NCI-H1417 (cell line): ENCODE data around the gene PLK1.
"Not testable (repeated sequence)": the region's sequence is repeated elsewhere in the genome, so short reads cannot be mapped to it uniquely, and the experiment has no call there.

Source experiments
- DNase-seq, 3 experiments: peaks; one replicate each; lab custom pipeline; 2025; lab: John Stamatoyannopoulos, UW

The PLK1 gene

DNA sequence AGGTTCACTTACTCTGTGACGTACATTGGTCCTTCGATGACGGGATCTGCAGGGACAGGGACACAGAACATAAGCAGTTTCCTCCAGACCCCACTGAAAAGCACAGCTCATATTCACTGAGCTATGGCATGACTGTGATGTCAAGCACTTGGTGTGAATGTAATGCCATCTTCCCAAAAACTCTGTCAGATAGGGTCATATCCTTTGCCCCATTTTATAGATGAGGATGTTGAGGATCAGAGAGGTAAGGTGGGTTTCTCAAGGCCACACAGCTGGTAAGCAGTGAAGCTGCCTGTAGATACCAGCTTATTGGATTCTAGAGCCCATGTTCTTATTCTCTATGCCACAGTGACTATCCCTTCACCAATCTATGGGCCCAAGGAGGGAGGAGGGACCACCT is 31.8 kb downstream of the PLK1 start:
- no peak for DNase-seq

DNA sequence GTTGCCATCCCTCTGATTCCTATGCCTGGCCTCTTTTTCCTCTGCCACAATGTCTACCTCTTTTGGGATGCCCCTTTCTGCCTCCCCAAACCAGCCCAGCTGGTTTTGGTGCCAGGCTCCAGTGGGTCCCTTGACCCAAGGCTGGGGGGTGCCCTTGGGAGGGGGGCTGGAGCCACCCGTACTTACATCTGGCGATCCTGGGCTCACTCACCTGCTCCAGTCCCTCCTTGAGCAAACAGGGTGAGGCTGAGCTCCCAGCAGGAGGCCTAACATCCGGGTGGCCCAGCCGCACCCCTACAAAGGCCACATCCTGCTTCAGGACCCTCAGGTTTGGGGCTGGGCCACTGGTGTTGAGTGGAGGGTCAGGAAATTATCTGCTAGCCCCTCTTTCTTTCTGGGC is 33.1 kb downstream of the PLK1 start:
- no peak for DNase-seq

DNA sequence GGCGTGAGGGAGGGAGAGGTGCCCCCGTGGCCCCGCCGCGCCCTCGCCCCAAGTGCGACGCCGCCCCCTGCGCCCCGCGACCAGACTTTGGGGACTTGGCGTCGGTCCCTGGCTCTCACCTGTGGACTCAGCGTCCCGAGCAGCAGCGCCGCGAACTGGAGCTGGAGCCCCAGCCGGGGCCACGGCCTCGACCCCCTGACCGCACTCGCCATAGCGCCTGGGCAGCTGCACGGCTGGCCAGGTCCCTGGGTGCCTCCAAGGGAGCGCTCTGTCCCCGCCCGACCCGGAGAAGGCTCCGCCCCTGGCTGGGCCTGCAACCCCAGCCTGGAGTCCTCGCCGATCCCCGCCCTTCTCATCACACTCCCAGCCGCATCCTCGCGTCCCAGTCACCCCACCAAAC is 34.3 kb downstream of the PLK1 start, which contains the start of gene ERN2:
Gene ERN2, minus strand, starts transcription at position 247 of the 400 bp plus-strand sequence. Its CDS starts 35 bp downstream, at position 212.
- no peak for DNase-seq

DNA sequence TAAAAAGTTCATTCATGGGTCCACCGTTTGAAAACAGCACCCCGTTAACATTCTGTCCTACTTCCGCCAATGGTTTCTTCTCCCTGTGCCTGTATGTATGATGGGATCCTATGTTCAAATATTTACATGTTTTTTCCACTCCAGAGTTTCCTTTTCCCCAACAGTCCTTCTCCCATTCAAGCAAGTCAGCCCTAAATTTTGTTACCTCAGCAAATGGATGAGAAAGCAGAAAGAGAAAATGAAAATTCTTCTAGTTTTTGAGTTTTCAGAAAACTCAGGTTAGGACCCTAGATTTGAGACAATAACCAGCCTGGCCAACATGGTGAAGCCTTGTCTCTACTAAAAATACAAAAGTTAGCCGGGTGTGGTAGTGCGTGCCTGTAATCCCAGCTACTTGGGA is 37.8 kb downstream of the PLK1 start:
- DNase-seq, result no peak

DNA sequence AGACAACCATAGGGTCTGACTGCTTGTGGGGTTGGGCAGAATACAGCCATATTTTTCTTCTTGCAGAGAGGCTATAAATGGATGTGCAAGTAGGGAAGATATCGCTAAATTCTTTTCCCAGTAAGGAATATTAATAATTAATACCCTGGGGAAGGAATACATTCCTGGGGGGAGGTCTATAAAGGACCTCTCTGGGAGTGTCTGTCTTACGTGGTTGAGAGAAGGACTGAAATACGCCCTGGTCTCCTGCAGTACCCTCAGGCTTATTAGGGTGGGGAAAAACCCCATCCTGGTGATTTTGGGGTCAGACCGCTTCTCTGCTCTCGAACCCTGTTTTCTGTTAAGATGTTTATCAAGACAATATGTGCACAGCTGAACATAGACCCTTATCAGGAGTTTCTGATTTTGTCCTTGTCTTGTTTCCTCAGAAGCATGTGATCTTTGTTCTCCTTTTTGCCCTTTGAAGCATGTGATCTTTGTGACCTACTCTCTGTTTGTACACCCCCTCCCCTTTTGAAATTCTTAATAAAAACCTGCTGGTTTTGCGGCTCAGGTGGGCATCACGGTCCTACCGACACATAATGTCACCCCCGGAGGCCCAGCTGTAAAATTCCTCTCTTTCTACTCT is 44.0 kb downstream of the PLK1 start:
- not testable (repeated sequence) for DNase-seq

DNA sequence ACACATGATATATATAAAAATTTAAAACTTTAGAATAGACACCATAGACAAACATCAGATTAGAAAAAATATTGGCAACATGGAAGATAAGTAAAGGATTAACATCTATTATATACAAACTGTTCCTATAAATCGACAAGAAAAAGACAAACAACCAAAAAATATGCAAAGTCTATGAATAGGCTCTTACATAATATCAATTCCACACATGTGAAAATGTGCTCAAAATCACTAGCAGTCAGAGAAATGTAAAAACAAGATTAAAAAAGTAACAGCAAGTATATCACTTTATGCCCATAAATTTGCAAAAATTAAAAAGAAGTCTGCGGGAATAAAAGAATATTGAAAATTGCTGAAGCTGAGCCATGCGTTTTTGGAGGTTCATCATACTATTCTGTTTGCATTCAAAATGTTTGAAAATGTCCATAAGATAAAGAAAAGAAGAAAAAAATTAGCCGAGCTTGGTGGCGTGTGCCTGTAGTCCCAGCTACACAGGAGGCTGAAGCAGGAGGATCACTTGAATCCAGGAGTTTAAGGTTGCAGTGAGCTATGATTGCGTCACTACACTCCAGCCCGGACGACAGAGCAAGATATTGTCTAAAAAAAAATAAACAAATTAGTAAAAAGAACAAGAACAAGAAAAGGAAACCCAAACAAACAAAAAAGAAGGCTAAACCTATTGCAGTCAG is 45.6 kb downstream of the PLK1 start:
- DNase-seq, result no peak

DNA sequence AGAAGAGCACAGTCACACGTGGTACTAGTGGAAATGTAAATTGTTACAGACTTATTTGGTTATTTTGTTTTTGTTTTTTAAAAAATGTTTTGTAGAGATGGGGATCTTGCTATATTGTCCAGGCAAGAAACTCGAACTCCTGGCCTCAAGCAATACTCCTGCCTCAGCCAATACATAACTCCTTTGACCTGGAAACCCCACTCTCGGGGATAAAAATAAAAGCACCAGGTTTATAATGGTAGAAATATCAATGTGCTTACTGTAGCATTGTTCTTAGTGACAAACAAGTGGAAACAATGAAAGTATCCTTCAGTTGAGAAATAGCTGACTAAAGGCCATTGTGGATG is 46.1 kb downstream of the PLK1 start:
- no peak for DNase-seq

DNA sequence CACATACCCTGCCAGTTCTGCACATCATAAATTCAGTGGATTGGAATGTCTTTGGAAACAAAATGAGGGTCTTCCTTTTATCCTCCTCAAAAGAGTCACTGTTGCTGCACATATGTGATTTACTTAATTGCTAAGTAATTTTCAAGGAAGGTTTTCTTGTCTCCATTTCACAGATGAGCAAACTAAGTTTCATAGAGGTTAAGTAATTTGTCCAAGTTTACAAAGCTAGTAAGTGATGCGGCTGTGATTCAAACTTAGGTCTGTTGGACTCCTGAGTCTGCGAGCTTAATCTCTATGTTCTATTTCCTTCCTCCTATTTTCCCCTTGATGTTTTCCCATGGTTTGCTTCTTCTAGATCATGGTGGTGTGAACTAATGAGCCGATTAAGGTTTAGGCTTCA is 48.0 kb downstream of the PLK1 start:
- no peak for DNase-seq

DNA sequence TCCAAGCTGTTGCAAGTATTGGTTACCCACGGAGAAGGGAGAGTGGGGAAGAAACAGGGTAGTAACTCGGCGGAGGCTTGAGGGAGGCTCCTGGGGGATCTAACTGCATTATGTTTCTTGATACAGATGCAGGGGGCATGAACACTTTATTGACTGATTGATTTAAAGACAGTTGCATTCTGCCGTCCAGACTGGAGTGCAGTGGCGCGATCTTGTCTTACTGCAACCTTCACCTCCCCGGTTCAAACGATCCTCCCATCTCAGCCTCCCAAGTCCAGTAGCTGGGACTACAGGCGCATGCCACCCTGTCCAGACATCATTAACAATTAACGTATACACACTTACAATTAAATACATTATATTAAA is 49.4 kb downstream of the PLK1 start:
- no peak for DNase-seq

DNA sequence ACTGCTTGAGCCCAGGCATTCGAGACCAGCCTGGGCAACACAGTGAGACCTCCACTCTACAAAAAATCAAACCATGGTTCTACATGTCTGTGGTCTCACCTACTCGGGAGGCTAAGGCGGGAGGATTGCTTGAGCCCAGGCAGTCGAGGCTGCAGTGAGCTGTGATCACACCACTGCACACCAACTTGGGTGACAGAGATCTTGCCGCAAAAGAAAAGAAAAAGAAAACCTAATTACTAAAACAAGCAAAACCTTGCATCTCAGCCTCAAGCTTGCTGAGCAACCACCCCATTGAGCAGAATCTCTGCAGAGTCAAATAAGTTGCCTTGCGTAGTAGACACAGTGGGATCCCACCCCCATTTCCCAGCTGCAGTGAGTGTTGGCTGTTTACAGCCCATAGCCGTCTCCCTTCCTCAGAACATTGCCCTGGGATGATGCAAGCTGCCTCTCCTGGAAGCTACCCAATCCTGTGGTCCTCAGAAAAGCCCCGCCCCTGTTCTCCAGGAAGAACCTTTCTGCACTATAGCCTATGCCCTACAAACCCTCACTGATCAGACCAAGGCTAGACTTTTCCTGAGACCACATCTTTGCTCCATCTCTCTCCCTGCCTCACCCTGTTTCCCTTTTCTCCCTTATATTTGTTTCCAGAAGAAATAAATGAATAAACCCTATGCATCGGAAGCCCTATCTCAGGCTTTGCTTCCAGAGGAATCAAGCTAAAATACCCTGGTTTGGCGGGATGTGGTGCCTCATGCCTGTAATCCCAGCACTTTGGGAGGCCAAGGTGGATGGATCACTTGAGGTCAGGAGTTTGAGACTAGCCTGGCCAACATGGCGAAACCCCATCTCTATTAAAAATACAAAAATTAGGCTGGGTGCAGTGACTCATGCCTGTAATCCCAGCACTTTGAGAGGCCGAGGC is 51.1 kb downstream of the PLK1 start:
- DNase-seq, result no peak

DNA sequence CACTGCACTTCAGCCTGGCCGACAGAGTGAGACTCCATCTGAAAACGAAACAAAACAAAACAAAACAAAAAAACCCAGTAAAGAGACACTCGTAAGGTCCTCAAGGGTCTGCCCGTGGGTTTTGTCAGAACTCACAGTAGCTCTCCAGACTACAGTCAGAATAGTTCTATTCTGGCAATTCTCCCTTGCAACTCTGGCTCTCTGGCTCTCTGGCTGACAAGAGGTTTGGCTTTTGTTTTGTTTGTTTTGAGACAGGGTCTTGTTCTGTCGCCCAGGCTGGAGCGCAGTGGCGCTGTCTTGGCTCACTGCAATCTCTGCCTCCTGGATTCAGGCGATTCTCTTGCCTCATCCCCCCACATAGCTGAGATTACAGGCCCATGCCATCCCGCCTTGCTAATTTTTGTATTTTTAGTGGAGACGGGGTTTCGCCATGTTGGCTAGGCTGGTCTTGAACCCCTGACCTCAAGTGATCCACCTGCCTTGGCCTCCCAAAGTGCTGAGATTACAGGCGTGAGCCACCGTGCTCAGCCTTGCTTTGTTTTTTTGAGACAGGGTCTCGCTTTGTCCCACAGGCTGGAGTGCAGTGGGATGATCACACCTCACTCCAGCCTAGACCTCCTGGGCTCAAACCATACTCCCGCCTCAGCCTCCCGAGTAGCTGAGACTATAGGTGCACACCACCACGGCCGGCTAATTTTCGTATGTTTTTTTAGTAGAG is 55.6 kb downstream of the PLK1 start:
- no peak for DNase-seq

DNA sequence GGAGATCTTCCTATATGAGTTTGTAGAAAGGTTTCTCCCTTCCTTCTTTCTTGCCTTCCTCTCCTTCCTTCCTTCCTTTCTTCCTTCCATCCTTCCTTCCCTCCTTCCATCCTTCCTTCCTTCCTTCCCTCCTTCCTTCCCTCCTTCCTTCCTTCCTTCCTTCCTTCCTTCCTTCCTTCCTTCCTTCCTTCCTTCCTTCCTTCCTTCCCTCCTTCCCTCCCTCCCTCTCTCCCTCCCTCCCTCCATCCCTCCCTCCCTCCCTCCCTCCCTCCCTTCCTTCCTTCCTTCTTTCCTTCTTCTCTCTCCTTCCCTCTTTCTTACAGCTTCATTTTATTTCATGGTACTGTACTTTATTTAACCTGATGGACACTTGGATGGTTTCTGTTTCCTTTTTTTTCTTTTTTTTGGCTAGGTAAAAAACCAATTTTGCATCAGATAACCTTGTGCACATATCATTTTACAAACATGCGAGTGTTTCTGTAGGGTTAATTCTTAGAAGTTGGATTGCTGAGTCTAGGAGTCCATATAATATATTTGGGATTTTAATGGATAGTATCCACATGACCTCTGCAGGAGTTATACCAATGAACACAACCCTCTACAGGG is 58.8 kb downstream of the PLK1 start:
- not testable (repeated sequence) for DNase-seq

DNA sequence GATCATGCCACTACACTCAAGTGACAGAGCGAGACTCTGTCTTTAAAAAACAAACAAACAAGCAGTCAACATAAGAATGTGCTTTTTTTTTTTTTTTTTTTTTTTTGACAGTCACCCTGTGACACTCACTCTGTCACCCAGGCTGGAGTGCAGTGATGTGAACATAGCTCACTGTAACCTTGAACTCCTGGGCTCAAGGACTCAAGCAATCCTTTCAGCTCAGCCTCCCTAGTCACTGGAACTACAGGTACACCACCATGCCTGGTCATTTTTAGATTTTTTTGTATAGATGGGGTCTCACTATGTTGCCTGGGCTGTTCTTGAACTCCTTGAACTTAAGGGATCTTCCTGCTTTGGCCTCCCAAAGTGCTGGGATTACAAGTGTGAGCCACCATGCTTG is 60.8 kb downstream of the PLK1 start:
- no peak for DNase-seq
